PC-3 (cell line): Measurements from ENCODE around the gene CTNND2.

Experiments
- CTCF ChIP-seq: fragments of 300-600 bp; sonication (generic); conservative IDR thresholded peaks from 2 replicates; pipeline ENCODE4 v1.5.1; 2017; ENCODE audit warnings: antibody characterized with exemption, low read depth, mild to moderate bottlenecking, low read length
- EZH2 ChIP-seq: fragments of 300-600 bp; sonication (generic); IDR thresholded peaks from one replicate; pipeline ENCODE4 v1.6.1; 2017; ENCODE audit warnings: antibody characterized with exemption, mild to moderate bottlenecking, low read length; ENCODE audit not compliant: unreplicated experiment

DNA sequence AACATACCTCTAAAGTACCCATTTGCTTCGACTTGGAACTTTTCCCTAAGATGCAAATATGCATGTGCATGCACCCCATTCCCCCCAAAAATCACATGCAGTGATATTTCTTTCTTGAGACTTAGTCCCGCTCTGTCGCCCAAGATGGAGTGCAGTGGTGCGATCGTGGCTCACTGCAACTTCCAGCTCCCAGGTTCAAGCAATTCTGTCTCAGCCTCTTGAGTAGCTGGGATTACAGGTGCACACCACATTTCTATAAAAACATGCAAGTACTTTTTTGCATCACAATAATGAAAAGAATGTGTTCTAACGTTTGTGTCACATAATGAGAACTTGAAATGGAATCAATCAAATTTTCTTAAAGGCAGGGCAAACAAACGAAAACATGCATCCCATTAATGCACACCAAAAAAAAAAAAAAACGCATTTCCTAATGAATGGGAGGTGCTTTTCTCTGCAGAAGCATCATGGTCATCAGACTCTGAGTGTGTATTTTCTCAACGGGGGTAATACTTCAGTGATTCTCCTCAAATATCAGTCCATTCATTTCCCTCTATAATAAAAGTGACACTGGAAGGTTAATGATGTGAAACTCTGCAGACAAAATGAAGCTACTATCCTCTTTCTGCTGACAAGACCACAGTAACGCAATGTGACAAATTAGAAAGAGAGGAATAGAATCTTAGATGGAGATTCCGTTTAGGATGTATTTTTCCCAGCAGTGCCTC is 389.4 kb downstream of the CTNND2 start:
- TF ChIP-seq CTCF (no peak), EZH2 (no peak)
